ENCODE results near the gene GRB14. TPM values are rescaled to one million over a fixed set of nuclear protein-coding genes. Genes with fewer than 3 reads are reported as not detected.

The GRB14 gene
- total RNA-seq = 0.26 and 0.33 TPM in 2 replicates
- 0.16 and 0.34 TPM in 2 replicates for polyA plus RNA-seq
- polyA plus RNA-seq (2012) = 0.23 and 0.52 TPM in 2 replicates
- polyA minus RNA-seq (ENCODE audit: low replicate concordance) = not detected in 2 replicates

- peak within 1 kb of the TSS; percentile 4 for H3K9ac ChIP-seq (ENCODE audit: insufficient read depth, low read length)
Observed at GRCh38 chr2:164620873-164621763, at the start of gene GRB14. Gene GRB14, minus strand, starts transcription at chr2:164621482. Its CDS starts 173 bp downstream, at chr2:164621309.

GRCh38 chr2:164669291-164669690, 48.0 kb upstream of the GRB14 start:
- no peaks in the 10 kb centered on the region for H3K79me2 ChIP-seq (ENCODE audit: control insufficient read depth, insufficient read depth, low read length)
- H3K27me3 ChIP-seq (ENCODE audit: control insufficient read depth, insufficient read depth, low read length) = no peaks in the 10 kb centered on the region
- H3K27ac ChIP-seq (ENCODE audit: insufficient read depth, low read length) = no peak overlapping the region
- no peak overlapping the region for H3K9ac ChIP-seq (ENCODE audit: insufficient read depth, low read length)
- no peak overlapping the region for H2AFZ ChIP-seq (ENCODE audit: low read length)
- no peak overlapping the region for H3K4me3 ChIP-seq (replicated peaks in 1 of 4; ENCODE audit: control extremely low read depth in 1 of 4, insufficient read depth in 1 of 4, low read depth in 3 of 4, low read length in 4 of 4)
- no peaks in the 10 kb centered on the region for H3K36me3 ChIP-seq (ENCODE audit: control insufficient read depth, insufficient read depth, low read length)
- H3K4me2 ChIP-seq (ENCODE audit: extremely low read depth, insufficient read depth, low read length) = no peak overlapping the region
- TF ChIP-seq CTCF (conservative IDR thresholded peaks at IDR 0.05 in 1 of 2, IDR thresholded peaks at IDR 0.05 in 1 of 2; ENCODE audit: low read depth in 1 of 2, low read length in 2 of 2) (no peak), EZH2 (IDR thresholded peaks at IDR 0.05; ENCODE audit: low read length, missing control alignments) (no peak)
- H3K4me1 ChIP-seq (ENCODE audit: control insufficient read depth, extremely low read depth, insufficient read depth, low read length) = no peaks in the 10 kb centered on the region
- no peaks in the 10 kb centered on the region for H4K20me1 ChIP-seq (ENCODE audit: control insufficient read depth, extremely low read depth, insufficient read depth, low read length)
- no peak for DNase-seq (ENCODE audit: low read depth in 2 of 2)
- H3K9me3 ChIP-seq (ENCODE audit: control insufficient read depth, insufficient read depth, low read depth, low read length) = no peaks in the 10 kb centered on the region

More at GRCh38 chr2:164620873-164621763, at the start of gene GRB14:
- Histone ChIP-seq H3K79me2 (ENCODE audit: control insufficient read depth, insufficient read depth, low read length) (no peaks in the 10 kb centered on the region), H3K27me3 (ENCODE audit: control insufficient read depth, insufficient read depth, low read length) (no peaks in the 10 kb centered on the region), H2AFZ (ENCODE audit: low read length) (peak within 1 kb of the TSS; percentile 76), H3K4me3 (replicated peaks in 1 of 4; ENCODE audit: control extremely low read depth in 1 of 4, insufficient read depth in 1 of 4, low read depth in 3 of 4, low read length in 4 of 4) (peak within 1 kb of the TSS; percentile 21 to 61 (median 42)), H3K4me1 (ENCODE audit: control insufficient read depth, extremely low read depth, insufficient read depth, low read length) (no peaks in the 10 kb centered on the region), H3K27ac (ENCODE audit: insufficient read depth, low read length) (no peak within 1 kb of the TSS), H3K9me3 (ENCODE audit: control insufficient read depth, insufficient read depth, low read depth, low read length) (no peaks in the 10 kb centered on the region), H4K20me1 (ENCODE audit: control insufficient read depth, extremely low read depth, insufficient read depth, low read length) (no peaks in the 10 kb centered on the region), H3K4me2 (ENCODE audit: extremely low read depth, insufficient read depth, low read length) (peak within 1 kb of the TSS; percentile 82), H3K36me3 (ENCODE audit: control insufficient read depth, insufficient read depth, low read length) (no peaks in the 10 kb centered on the region)
- peak in 1 of 2 donors; percentile 19 for DNase-seq (ENCODE audit: low read depth in 2 of 2)
- TF ChIP-seq CTCF (conservative IDR thresholded peaks at IDR 0.05 in 1 of 2, IDR thresholded peaks at IDR 0.05 in 1 of 2; ENCODE audit: low read depth in 1 of 2, low read length in 2 of 2) (no peak), EZH2 (IDR thresholded peaks at IDR 0.05; ENCODE audit: low read length, missing control alignments) (no peak)

DNA sequence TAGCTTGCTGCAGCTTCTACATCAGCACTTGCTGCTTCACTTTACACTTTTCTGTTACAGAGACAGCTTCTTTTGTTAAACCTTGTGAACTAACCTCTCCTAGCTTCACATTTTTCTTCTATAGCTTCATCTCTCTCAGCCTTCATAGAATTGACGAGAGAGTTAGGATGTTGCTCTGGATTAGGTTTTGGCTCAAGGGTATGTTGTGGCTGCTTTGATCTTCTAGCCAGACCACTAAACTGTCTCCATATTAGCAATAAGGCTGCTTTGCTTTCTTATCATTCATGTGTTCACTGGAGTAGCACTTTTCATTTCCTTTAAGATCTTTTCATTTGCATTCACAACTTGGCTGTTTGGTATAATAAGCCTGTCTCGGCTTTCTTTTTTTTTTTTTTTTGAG, 46.3 kb upstream of the GRB14 start:
- H3K36me3 ChIP-seq (ENCODE audit: control insufficient read depth, insufficient read depth, low read length) = no peaks in the 10 kb centered on the region
- no peaks in the 10 kb centered on the region for H3K9me3 ChIP-seq (ENCODE audit: control insufficient read depth, insufficient read depth, low read depth, low read length)
- no peaks in the 10 kb centered on the region for H4K20me1 ChIP-seq (ENCODE audit: control insufficient read depth, extremely low read depth, insufficient read depth, low read length)
- no peak for TF ChIP-seq EZH2 (IDR thresholded peaks at IDR 0.05; ENCODE audit: low read length, missing control alignments)
- no peak for TF ChIP-seq CTCF (conservative IDR thresholded peaks at IDR 0.05 in 1 of 2, IDR thresholded peaks at IDR 0.05 in 1 of 2; ENCODE audit: low read depth in 1 of 2, low read length in 2 of 2)
- no peaks in the 10 kb centered on the region for H3K4me1 ChIP-seq (ENCODE audit: control insufficient read depth, extremely low read depth, insufficient read depth, low read length)
- no peak overlapping the region for H3K4me2 ChIP-seq (ENCODE audit: extremely low read depth, insufficient read depth, low read length)
- no peak overlapping the region for H3K27ac ChIP-seq (ENCODE audit: insufficient read depth, low read length)
- H3K79me2 ChIP-seq (ENCODE audit: control insufficient read depth, insufficient read depth, low read length) = no peaks in the 10 kb centered on the region
- no peaks in the 10 kb centered on the region for H3K27me3 ChIP-seq (ENCODE audit: control insufficient read depth, insufficient read depth, low read length)
- peak in 1 of 2 donors; percentile 58 for DNase-seq (ENCODE audit: low read depth in 2 of 2)
- H3K4me3 ChIP-seq (replicated peaks in 1 of 4; ENCODE audit: control extremely low read depth in 1 of 4, insufficient read depth in 1 of 4, low read depth in 3 of 4, low read length in 4 of 4) = no peak overlapping the region
- H2AFZ ChIP-seq (ENCODE audit: low read length) = no peak overlapping the region
- H3K9ac ChIP-seq (ENCODE audit: insufficient read depth, low read length) = no peak overlapping the region
